Measurements from ENCODE around the gene ZNF664.

Gene ZNF664

DNA sequence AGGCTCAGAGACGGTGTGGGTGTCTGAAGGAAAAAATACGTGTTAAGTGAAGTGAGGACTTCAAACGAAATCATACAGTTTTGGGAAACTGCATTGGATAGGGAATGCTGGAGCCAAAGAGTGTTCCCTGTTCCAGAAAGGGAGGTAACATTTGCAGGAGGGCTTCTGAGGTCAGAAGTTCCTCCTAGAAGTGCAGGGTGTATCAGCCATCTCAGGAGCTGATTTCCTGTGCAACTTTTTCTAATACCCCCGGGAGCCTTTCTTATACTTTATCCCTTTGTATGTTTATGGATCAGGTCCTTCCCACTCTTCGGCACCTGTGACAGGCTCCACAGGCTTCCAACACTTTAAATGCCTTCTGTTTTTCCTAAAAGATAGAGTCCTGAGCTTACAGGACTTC is 24.9 kb downstream of the ZNF664 start:
- no peak for TF ChIP-seq CTCF (IDR thresholded peaks at IDR 0.05; ENCODE audit: unreplicated experiment in 3 of 3)
- no peaks in the 10 kb centered on the region for H3K27me3 Mint-ChIP-seq (ENCODE audit: low read depth)
- peaks cover 42% of the 10 kb centered on the region for H3K36me3 Mint-ChIP-seq (ENCODE audit: low read depth)
- no peak overlapping the region for H3K4me3 Mint-ChIP-seq
- no peak overlapping the region for H3K27ac Mint-ChIP-seq
- no peaks in the 10 kb centered on the region for H3K9me3 Mint-ChIP-seq
- H3K4me1 Mint-ChIP-seq, result peaks cover 36% of the 10 kb centered on the region

- Mint-ChIP-seq H3K27ac (no peak overlapping the region), H3K4me1 (peaks cover 36% of the 10 kb centered on the region), H3K36me3 (ENCODE audit: low read depth) (peaks cover 39% of the 10 kb centered on the region), H3K4me3 (no peak overlapping the region), H3K9me3 (no peaks in the 10 kb centered on the region), H3K27me3 (ENCODE audit: low read depth) (no peaks in the 10 kb centered on the region)
- TF ChIP-seq CTCF (IDR thresholded peaks at IDR 0.05; ENCODE audit: unreplicated experiment in 3 of 3), result no peak
Observed at GRCh38 chr12:123998344-123998990, 25.5 kb downstream of the ZNF664 start.

- Mint-ChIP-seq H3K27me3 (ENCODE audit: low read depth) (no peaks in the 10 kb centered on the region), H3K4me1 (peaks cover 31% of the 10 kb centered on the region), H3K4me3 (no peak overlapping the region), H3K36me3 (ENCODE audit: low read depth) (peaks cover 34% of the 10 kb centered on the region), H3K27ac (no peak overlapping the region), H3K9me3 (no peaks in the 10 kb centered on the region)
- no peak for TF ChIP-seq CTCF (IDR thresholded peaks at IDR 0.05; ENCODE audit: unreplicated experiment in 3 of 3)
Observed at GRCh38 chr12:123998991-123999359, 26.0 kb downstream of the ZNF664 start.

GRCh38 chr12:124000111-124000510 is 27.1 kb downstream of the ZNF664 start:
- H3K27ac Mint-ChIP-seq, result no peak overlapping the region
- H3K9me3 Mint-ChIP-seq, result no peaks in the 10 kb centered on the region
- H3K4me3 Mint-ChIP-seq, result no peak overlapping the region
- TF ChIP-seq CTCF (IDR thresholded peaks at IDR 0.05; ENCODE audit: unreplicated experiment in 3 of 3), result no peak
- peaks cover 28% of the 10 kb centered on the region for H3K36me3 Mint-ChIP-seq (ENCODE audit: low read depth)
- no peaks in the 10 kb centered on the region for H3K27me3 Mint-ChIP-seq (ENCODE audit: low read depth)
- peaks cover 25% of the 10 kb centered on the region for H3K4me1 Mint-ChIP-seq

- H3K4me1 Mint-ChIP-seq, result peaks cover 23% of the 10 kb centered on the region
- TF ChIP-seq CTCF (IDR thresholded peaks at IDR 0.05; ENCODE audit: unreplicated experiment in 3 of 3), result no peak
- no peaks in the 10 kb centered on the region for H3K9me3 Mint-ChIP-seq
- no peak overlapping the region for H3K27ac Mint-ChIP-seq
- H3K27me3 Mint-ChIP-seq (ENCODE audit: low read depth), result no peaks in the 10 kb centered on the region
- H3K4me3 Mint-ChIP-seq, result no peak overlapping the region
- peaks cover 30% of the 10 kb centered on the region for H3K36me3 Mint-ChIP-seq (ENCODE audit: low read depth)
Observed at GRCh38 chr12:124001343-124001742, 28.3 kb downstream of the ZNF664 start.

DNA sequence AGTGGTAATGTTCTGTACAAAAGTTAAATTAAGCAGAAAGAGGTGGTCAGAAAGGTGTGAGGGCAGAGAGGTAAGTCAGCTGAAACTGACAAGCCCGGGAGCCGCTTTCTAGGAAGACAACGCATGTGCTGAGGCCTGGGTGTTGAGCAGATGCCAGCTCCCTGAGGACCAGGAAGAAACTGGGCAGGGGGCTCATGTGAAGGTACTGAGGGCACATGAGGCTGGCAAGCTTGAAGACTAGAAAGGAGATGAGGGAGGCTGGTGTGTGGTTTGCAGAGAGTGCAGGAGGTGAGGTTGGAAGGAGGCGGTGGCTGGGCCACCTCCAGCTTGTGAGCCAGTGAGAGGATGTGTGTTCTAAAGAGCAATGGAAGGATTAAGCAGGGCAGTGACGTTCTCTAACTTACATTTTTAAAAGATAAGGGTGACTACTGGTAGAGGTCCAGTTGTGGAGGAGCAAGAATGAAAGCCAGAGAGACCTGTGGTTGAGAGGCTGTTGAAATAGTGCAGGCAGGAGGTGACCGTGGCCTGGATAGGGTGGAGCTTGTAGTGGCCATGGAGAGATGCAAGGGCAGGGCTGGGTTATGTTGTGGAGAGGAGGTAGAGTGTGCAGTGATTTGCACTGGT is 29.1 kb downstream of the ZNF664 start:
- Mint-ChIP-seq H3K4me3 (no peak overlapping the region), H3K27me3 (ENCODE audit: low read depth) (no peaks in the 10 kb centered on the region), H3K4me1 (peaks cover 28% of the 10 kb centered on the region), H3K9me3 (no peaks in the 10 kb centered on the region), H3K27ac (no peak overlapping the region), H3K36me3 (ENCODE audit: low read depth) (peaks cover 33% of the 10 kb centered on the region)
- TF ChIP-seq CTCF (IDR thresholded peaks at IDR 0.05; ENCODE audit: unreplicated experiment in 3 of 3), result no peak

Data from nephron (organoid).